Activated CD8-positive, alpha-beta memory T cell treated with anti-CD3 and anti-CD28 coated beads for 1 hour (primary cell): ENCODE data around the gene CIITA.
A peak's percentile ranks its signal among the peaks of the same experiment; 100 is the strongest.
"Not testable (repeated sequence)": the region's sequence is repeated elsewhere in the genome, so short reads cannot be mapped to it uniquely, and the experiment has no call there.

Experiments
- DNase-seq, 2 donors: peaks; one replicate each; pipeline ENCODE4 v3.0.0-alpha.2; 2020; ENCODE audit warnings: low read depth in 1 of 2; ENCODE audit errors: extremely low read depth in 1 of 2

CIITA gene

DNA sequence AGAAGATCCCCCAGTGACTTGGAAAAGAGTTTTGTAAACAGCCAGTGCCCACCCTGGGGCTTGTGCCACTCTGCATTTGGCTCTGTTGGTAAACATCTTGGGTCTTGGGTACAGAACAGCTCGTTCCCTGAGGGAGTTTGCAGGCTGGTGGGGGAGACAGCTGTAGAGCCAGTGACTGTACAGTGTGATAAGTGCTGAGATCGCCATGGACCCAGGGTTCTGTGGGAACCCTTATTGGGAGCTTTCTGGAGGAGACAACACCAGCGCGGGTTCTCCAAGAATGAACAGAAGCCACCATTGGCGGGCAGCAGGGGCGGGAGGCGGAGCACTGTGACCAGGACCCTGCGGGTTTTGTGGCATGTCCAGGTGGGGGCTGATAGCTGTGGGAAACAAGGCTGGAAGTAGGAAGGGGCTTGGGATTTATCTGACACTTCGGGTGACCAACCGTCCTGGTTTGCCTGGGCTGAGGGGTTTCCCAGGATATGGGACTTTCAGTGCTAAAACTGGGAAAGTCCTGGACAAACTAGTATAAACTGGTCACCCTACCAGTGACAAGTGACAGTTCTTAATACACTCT is 70.3 kb downstream of the CIITA start:
- DNase-seq = no peak

DNA sequence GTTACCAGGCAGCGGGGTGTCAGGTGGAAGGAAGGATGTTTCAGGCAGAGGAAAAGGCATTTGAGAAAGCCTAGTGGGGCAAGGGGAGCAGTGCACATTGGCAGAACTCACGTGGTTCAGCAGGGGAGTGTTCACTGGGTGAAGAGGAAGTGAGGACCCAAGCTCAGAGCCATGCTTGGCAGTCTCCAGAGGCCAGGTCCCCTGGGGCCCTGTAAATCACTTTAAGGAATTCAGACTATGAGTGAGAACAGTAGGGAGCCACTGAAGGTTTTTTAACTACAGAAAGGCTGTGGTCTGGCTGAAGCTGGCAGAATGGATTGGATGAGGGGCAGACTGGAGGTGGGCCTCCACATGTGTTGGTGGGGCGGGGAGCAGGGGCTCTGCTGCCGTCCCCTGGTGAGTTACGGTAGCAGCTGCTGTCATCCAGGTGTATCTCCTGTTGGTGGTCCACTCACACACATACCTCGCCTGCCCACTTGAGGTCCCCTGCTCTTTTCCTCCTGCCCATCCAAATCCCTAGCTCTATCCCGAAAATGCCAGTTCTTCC is 72.5 kb downstream of the CIITA start:
- DNase-seq = no peak

- DNase-seq = no peak
Measured at GRCh38 chr16:10950393-10950792, 73.4 kb downstream of the CIITA start.

DNA sequence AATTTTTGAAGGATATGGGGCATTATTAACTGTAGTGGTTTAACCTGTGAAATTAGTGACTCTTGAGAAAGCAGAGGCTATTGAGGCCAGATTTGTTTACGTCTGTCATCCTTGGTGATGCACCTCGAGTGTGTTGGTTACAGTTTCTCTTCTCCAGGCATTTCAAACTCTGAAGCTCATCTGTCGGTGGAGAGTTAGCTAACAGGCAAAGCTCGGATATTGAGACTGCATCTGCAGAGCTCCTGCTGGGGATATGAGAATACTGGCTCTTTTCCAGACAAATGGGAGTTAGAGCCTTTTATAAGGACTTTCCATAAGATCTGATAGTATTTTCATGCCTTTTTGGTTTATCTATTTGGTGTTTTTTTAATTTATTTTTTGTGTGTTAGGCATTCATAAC is 74.0 kb downstream of the CIITA start:
- DNase-seq = no peak

- DNase-seq = no peak
Measured at GRCh38 chr16:10954903-10955302, 77.9 kb downstream of the CIITA start.

DNA sequence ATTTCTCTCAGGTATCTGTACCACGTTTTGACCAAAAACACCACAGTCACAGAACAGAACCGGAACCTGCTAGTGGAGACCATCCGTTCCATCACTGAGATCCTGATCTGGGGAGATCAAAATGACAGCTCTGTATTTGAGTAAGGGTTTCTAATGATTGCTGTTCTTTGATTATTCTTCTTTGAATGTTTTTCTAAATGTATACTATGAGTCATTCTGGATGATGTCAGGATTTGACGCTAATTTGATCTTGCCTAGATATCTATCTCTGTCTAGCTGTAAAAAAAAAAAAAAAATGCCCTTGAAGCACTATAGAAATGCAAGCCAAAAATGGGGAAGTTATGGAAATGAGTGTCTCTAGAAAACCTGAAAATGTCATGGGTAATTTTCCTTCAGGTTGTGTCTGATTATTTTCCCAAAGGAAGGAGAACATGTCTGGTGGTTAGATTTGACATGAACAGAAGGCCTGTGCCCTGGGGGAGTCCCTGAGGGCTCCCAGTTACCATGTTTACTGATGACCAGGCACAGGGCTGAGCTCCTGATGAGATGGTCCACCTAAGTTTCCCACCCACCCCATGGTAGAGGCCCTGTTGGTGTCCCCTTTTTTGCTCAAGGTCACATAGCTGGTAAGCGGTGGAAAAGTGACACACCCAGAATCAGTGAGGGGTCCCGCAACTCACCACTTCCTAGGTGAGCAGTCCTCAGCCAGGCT is 80.9 kb downstream of the CIITA start:
- DNase-seq = no peak

GRCh38 chr16:10959161-10959560 is 82.2 kb downstream of the CIITA start:
- no peak for DNase-seq

- DNase-seq = no peak
Measured at GRCh38 chr16:10961231-10961630, 84.2 kb downstream of the CIITA start.

- DNase-seq = peak; percentile 49 to 73
Measured at GRCh38 chr16:10964039-10964890, 87.3 kb downstream of the CIITA start.

- no peak for DNase-seq
Measured at GRCh38 chr16:10964891-10965326, 87.9 kb downstream of the CIITA start.

DNA sequence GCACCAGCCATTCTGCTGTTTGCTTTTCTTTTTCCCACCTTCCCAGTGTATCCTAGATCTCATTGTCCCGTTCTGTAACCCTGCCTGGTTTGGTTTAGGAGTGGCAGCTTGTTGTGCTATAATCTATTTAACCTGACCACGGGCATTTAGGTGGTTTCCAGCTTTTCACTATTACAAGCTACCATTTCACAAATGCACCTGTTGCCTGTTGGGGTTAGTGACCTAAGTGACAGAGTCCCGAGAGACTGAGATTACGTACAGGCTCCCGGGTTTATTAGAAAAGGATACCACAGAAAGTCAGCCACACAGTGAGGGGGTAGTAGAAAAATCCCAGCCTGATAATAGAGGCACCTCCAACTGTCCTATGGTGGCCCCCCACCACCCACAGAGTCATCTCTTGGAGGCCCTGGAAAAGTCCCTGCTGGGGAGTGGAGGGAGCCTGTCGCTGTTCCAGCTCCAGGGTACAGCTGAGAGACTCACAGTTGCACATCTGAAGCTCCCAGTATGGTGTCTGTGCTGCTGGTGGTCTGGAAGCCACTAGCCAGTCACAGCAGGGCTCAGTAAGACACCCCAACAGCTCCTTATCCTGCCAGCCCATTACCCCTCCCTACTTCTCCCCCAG is 88.5 kb downstream of the CIITA start:
- DNase-seq = no peak

DNA sequence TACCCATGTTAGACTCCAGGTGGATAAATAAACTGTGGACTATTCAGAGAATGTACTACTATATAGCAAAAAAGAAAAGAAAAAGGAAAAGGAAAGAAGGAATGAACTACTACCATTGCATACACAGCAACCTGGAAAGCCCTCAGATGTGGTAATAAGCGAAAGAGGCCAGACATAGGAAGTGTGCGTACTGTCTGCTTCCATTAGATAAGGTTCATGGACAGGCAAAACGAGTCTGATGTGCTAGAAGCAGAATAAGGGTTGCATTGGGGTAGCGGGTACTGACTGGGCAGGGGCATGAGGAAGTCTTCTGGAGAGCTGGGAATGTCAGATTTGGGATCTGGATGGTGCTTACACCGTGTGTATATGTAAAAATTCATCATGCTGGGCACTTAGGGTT is 89.1 kb downstream of the CIITA start:
- DNase-seq = no peak

- DNase-seq = not testable (repeated sequence)
Measured at GRCh38 chr16:10966559-10966958, 89.6 kb downstream of the CIITA start.

- no peak for DNase-seq
Measured at GRCh38 chr16:10967986-10968385, 91.0 kb downstream of the CIITA start.

- DNase-seq = no peak
Measured at GRCh38 chr16:10968498-10968897, 91.5 kb downstream of the CIITA start.

DNA sequence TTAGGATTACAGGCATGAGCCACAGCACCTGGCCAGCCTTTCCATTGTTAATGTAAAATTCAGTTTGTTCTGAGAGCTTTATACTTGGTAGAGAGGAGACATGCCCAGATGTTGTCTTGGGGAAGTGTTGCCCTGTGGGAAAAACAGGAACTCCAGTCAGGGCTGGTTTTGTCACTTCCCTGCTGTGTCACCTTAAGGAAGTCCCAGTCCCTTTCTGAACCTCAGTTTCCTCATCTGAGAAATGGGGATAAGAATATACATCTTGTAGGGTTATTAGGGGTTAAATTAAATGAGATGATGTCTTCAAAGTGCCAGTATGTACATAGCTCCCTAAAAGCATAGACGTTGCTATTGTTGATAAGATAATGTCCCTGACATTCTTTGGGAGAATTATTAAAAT is 92.6 kb downstream of the CIITA start:
- DNase-seq = no peak

DNA sequence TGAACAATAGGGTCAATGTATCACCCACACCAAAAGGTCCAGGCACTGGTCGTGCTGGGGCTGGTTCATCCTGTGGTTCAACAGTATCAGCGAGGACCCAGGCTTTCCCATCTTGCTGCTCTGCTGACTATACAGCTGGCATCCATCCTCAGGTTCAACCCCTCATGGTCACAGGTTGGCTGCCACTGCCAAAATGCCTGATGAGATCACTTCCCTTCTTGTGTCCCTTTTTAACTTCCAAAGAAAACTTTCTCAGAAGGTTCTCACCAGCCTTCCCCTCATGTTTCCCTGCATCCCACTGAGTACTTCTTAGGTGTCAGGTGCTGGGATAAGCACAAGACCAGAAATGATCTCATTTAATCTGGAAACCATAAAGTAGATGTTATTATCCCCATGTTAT is 93.1 kb downstream of the CIITA start:
- no peak for DNase-seq

DNA sequence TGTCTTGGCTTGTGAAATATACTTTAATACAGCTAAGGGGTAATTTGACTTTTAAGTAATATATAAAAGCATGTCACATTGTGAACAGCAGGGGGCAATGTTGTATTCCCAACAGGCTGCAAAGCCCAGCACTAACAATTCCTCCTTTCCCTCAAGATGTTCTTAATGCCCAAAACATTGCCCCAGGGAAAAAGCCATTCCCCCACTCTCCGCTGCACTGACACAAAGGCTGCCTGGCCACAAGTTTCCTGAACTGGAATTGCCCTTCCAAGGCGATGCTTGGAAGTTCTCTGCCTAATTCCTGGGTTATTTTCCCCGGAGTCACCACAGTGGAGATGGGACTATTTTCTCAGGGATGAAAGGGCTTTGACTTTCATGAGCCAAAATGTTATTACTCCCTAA is 94.6 kb downstream of the CIITA start:
- DNase-seq = no peak

GRCh38 chr16:10972108-10972818 is 95.3 kb downstream of the CIITA start:
- DNase-seq = no peak

DNA sequence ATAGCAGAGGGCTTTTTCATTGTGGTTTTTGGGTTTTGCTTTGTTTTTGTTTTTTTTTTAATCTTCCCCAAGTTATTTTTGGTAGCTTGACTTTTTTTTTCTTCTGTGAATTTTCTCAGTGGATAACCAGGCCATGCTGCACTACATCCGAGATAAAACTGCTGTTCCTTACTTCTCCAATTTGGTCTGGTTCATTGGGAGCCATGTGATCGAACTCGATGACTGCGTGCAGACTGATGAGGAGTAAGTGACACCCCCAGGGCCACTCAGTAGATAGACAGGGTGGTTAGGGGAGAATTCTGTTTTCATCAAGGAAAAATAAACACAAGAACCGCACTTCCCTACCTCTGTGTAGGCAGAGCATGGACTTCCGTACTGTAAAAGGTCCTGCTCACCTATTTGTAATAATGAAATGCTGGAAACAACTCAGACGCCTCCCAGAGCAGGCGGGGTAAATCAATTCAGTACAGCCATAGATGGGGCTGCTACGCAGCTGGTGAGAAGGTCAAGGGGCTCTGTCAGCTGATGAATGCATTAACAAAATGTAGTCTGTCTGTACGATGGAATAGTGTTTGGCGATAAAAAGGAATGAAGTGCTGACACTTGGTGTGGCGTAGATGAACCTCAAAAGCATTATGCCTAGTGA is 95.9 kb downstream of the CIITA start:
- DNase-seq = no peak
